ENCODE results near the gene PVALEF. TPM values are rescaled to one million over a fixed set of nuclear protein-coding genes. Genes with fewer than 3 reads are reported as not detected.

PVALEF gene
- total RNA-seq, 1 donor from 2014 or later, result not detected

Small RNA genes lying within 50 kb of the gene (microRNA-seq; reads per million reads assigned to microRNA genes)
- gene MIR1250 (ENCODE audit: borderline number of aligned reads, unreplicated experiment) (7.8 reads per million, percentile 11 among the genes with 10 or more reads in this experiment), gene MIR3065 (ENCODE audit: borderline number of aligned reads, unreplicated experiment) (not detected), gene MIR338 (ENCODE audit: borderline number of aligned reads, unreplicated experiment) (not detected), gene MIR657 (ENCODE audit: borderline number of aligned reads, unreplicated experiment) (not detected)

Other genes with a start within 250 kb of the PVALEF start
- gene CHMP6, start 173.7 kb upstream of the PVALEF start, total RNA-seq, result 26.1 and 27.8 TPM in 2 replicates
- 37.6 and 40.4 TPM in 2 replicates for gene BAIAP2, start 130.4 kb upstream of the PVALEF start, total RNA-seq
- 12.2 and 12.9 TPM in 2 replicates for gene AATK, start 714 bp downstream of the PVALEF start, total RNA-seq
- 33.2 and 35.0 TPM in 2 replicates for gene CEP131, start 57.5 kb downstream of the PVALEF start, total RNA-seq
- 57.4 and 63.2 TPM in 2 replicates for gene TEPSIN, start 73.5 kb downstream of the PVALEF start, total RNA-seq
- 39.7 and 43.6 TPM in 2 replicates for gene NDUFAF8, start 73.8 kb downstream of the PVALEF start, total RNA-seq
- gene SLC38A10, start 129.8 kb downstream of the PVALEF start, total RNA-seq, result 128 and 130 TPM in 2 replicates
- 36.9 and 40.5 TPM in 2 replicates for gene BAHCC1, start 229.9 kb downstream of the PVALEF start, total RNA-seq